HEK293 (cell line): Measurements from ENCODE around the gene SLC15A2.

Source experiments
- CTCF ChIA-PET: fragments of 350-600 bp; formaldehyde crosslinking; extraction: SDS; loops from one replicate; lab custom pipeline; 2021; ENCODE audit warnings: antibody characterized with exemption; lab: Yijun Ruan, JAX
- POLR2A ChIA-PET: fragments of 300-600 bp; formaldehyde crosslinking; extraction: SDS; loops from one replicate; lab custom pipeline; 2020; ENCODE audit warnings: antibody characterized with exemption, inconsistent platforms; lab: Yijun Ruan, JAX
- H3K27ac ChIP-seq: fragments of 200-500 bp; sonication (Bioruptor generic); 2 replicates; pipeline ENCODE4 v1.5.1; 2014; ENCODE audit warnings: low read depth, low read length, control low read depth, inconsistent platforms; ENCODE audit errors: extremely low read depth
- H3K36me3 ChIP-seq, 2 experiments: fragments of 200-500 bp in 1 of 2; sonication (Bioruptor generic) in 1 of 2; 1 replicate in 1 of 2; 2 replicates in 1 of 2; pipeline ENCODE4 v1.5.1; 2014 to 2017; ENCODE audit warnings: inconsistent platforms in 2 of 2, low read length in 2 of 2; ENCODE audit not compliant: control insufficient read depth in 2 of 2, insufficient read depth in 1 of 2
- H3K4me1 ChIP-seq: fragments of 200-500 bp; sonication (Bioruptor generic); 2 replicates; pipeline ENCODE4 v1.5.1; 2014; ENCODE audit warnings: mild to moderate bottlenecking, low read length, inconsistent platforms; ENCODE audit not compliant: control insufficient read depth, insufficient read depth
- H3K4me3 ChIP-seq: 2 replicates; pipeline ENCODE4 v1.5.1; 2011; ENCODE audit warnings: low read depth, mild to moderate bottlenecking, control low read depth, low read length, moderate library complexity
- H3K9me3 ChIP-seq: fragments of 200-500 bp; sonication (Bioruptor generic); 2 replicates; pipeline ENCODE4 v1.5.1; 2014; ENCODE audit warnings: low read depth, low read length, inconsistent platforms; ENCODE audit not compliant: control insufficient read depth, insufficient read depth
- KLF16 ChIP-seq: fragments of 450-650 bp; formaldehyde crosslinking; IDR thresholded peaks from 2 replicates; pipeline ENCODE4 v1.5.1; 2017; ENCODE audit warnings: missing biosample characterization, missing genetic modification characterization
- SETDB1 ChIP-seq: IDR thresholded peaks from one replicate; pipeline ENCODE4 v1.6.1; 2017; ENCODE audit warnings: mild to moderate bottlenecking, low read length, moderate library complexity, mixed read lengths; ENCODE audit not compliant: insufficient read length
- ZNF184 ChIP-seq: fragments of 450-650 bp; IDR thresholded peaks from 2 replicates; pipeline ENCODE4 v1.5.1; 2018; ENCODE audit warnings: missing biosample characterization, mild to moderate bottlenecking, missing genetic modification characterization
- ZNF19 ChIP-seq: fragments of 450-650 bp; formaldehyde crosslinking; IDR thresholded peaks from 2 replicates; pipeline ENCODE4; 2016; ENCODE audit warnings: missing biosample characterization, missing genetic modification characterization, low read depth
- ZNF239 ChIP-seq: fragments of 450-650 bp; formaldehyde crosslinking; IDR thresholded peaks from 2 replicates; pipeline ENCODE4 v1.5.1; 2016; ENCODE audit warnings: missing biosample characterization, missing genetic modification characterization
- ZNF335 ChIP-seq: fragments of 450-650 bp; formaldehyde crosslinking; conservative IDR thresholded peaks from 2 replicates; pipeline ENCODE4 v1.5.1; 2016; ENCODE audit warnings: missing biosample characterization, missing genetic modification characterization
- ZNF341 ChIP-seq: fragments of 450-650 bp; formaldehyde crosslinking; IDR thresholded peaks from 2 replicates; pipeline ENCODE4; 2016; ENCODE audit warnings: low read depth, missing biosample characterization, missing genetic modification characterization
- ZNF354C ChIP-seq: fragments of 450-650 bp; formaldehyde crosslinking; IDR thresholded peaks from 2 replicates; pipeline ENCODE4 v1.5.1; 2016; ENCODE audit warnings: missing biosample characterization, missing genetic modification characterization, low read depth, borderline replicate concordance
- ZNF394 ChIP-seq: fragments of 450-650 bp; formaldehyde crosslinking; IDR thresholded peaks from 2 replicates; pipeline ENCODE4 v1.5.1; 2016; ENCODE audit warnings: missing biosample characterization, missing genetic modification characterization, mild to moderate bottlenecking, moderate library complexity, borderline replicate concordance
- ZNF549 ChIP-seq: fragments of 450-650 bp; IDR thresholded peaks from 2 replicates; pipeline ENCODE4 v1.5.1; 2018; ENCODE audit warnings: missing biosample characterization, missing genetic modification characterization, mild to moderate bottlenecking, inconsistent platforms, moderate library complexity
- ZNF560 ChIP-seq: fragments of 450-650 bp; formaldehyde crosslinking; IDR thresholded peaks from 2 replicates; pipeline ENCODE4 v1.5.1; 2017; ENCODE audit warnings: missing biosample characterization, missing genetic modification characterization, borderline replicate concordance
- ZNF571 ChIP-seq: fragments of 450-650 bp; formaldehyde crosslinking; IDR thresholded peaks from 2 replicates; pipeline ENCODE4 v1.5.0; 2017; ENCODE audit warnings: missing biosample characterization, missing genetic modification characterization
- ZNF596 ChIP-seq: fragments of 450-650 bp; IDR thresholded peaks from 2 replicates; pipeline ENCODE4 v1.5.0; 2018; ENCODE audit warnings: missing biosample characterization, mild to moderate bottlenecking, missing genetic modification characterization, moderate library complexity
- ZNF837 ChIP-seq: fragments of 450-650 bp; formaldehyde crosslinking; IDR thresholded peaks from 2 replicates; pipeline ENCODE4 v1.5.1; 2016; ENCODE audit warnings: missing biosample characterization, missing genetic modification characterization
- ZXDB ChIP-seq: fragments of 450-650 bp; formaldehyde crosslinking; IDR thresholded peaks from 2 replicates; pipeline ENCODE4 v1.5.1; 2016; ENCODE audit warnings: missing biosample characterization, missing genetic modification characterization
- TF ChIP-seq, protein P1 (sequence below): fragments of 450-650 bp; formaldehyde crosslinking; IDR thresholded peaks from 2 replicates; pipeline ENCODE4 v1.5.1; 2016; ENCODE audit warnings: missing biosample characterization, missing genetic modification characterization
- TF ChIP-seq, protein P2 (sequence below): fragments of 450-650 bp; formaldehyde crosslinking; conservative IDR thresholded peaks from 2 replicates; pipeline ENCODE4 v1.5.1; 2016; ENCODE audit warnings: low read depth, missing biosample characterization, missing genetic modification characterization
- TF ChIP-seq, protein P3 (sequence below): fragments of 450-650 bp; formaldehyde crosslinking; IDR thresholded peaks from 2 replicates; pipeline ENCODE4 v1.5.1; 2016; ENCODE audit warnings: missing biosample characterization, missing genetic modification characterization
- TF ChIP-seq, protein P4 (sequence below): fragments of 450-650 bp; formaldehyde crosslinking; IDR thresholded peaks from 2 replicates; pipeline ENCODE4 v1.5.1; 2016; ENCODE audit warnings: missing biosample characterization, missing genetic modification characterization
- TF ChIP-seq, protein P5 (sequence below): fragments of 450-650 bp; formaldehyde crosslinking; IDR thresholded peaks from 2 replicates; pipeline ENCODE4 v1.5.1; 2016; ENCODE audit warnings: missing biosample characterization, missing genetic modification characterization
- TF ChIP-seq, protein P6 (sequence below): fragments of 450-650 bp; formaldehyde crosslinking; IDR thresholded peaks from 2 replicates; pipeline ENCODE4 v1.5.1; 2016; ENCODE audit warnings: missing biosample characterization, missing genetic modification characterization

Gene SLC15A2

DNA sequence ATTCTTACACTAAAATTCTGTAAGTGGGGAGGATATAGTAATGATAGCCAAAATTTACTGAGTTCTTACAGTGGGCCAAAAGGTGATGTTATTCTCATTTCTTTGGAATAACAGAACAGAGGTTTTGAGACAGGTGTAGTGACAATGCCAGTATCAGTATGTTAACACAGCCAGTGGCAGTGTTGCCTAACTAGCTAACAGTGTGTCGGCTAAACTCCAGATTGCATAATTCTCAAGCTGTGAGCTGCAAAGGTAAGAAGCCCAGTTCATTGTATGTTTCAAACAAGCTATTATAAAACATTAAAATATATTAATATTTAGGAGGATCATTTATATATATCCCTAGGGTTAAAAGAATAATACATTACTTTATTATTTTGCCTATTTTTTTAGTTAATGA, 920 bp downstream of the SLC15A2 start:
- TF ChIP-seq ZNF549 (tag by site-specific recombination) (no peak), ZNF341 (tag by site-specific recombination) (no peak), SETDB1 (no peak), ZNF335 (no peak), ZXDB (tag by site-specific recombination) (no peak), ZNF184 (no peak), ZNF19 (tag by site-specific recombination) (no peak), ZNF837 (tag by site-specific recombination) (no peak)
- TF ChIP-seq, protein P1, sequence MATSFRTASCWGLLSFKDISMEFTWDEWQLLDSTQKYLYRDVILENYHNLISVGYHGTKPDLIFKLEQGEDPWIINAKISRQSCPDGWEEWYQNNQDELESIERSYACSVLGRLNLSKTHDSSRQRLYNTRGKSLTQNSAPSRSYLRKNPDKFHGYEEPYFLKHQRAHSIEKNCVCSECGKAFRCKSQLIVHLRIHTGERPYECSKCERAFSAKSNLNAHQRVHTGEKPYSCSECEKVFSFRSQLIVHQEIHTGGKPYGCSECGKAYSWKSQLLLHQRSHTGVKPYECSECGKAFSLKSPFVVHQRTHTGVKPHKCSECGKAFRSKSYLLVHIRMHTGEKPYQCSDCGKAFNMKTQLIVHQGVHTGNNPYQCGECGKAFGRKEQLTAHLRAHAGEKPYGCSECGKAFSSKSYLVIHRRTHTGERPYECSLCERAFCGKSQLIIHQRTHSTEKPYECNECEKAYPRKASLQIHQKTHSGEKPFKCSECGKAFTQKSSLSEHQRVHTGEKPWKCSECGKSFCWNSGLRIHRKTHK, result no peak
- TF ChIP-seq, protein P2, sequence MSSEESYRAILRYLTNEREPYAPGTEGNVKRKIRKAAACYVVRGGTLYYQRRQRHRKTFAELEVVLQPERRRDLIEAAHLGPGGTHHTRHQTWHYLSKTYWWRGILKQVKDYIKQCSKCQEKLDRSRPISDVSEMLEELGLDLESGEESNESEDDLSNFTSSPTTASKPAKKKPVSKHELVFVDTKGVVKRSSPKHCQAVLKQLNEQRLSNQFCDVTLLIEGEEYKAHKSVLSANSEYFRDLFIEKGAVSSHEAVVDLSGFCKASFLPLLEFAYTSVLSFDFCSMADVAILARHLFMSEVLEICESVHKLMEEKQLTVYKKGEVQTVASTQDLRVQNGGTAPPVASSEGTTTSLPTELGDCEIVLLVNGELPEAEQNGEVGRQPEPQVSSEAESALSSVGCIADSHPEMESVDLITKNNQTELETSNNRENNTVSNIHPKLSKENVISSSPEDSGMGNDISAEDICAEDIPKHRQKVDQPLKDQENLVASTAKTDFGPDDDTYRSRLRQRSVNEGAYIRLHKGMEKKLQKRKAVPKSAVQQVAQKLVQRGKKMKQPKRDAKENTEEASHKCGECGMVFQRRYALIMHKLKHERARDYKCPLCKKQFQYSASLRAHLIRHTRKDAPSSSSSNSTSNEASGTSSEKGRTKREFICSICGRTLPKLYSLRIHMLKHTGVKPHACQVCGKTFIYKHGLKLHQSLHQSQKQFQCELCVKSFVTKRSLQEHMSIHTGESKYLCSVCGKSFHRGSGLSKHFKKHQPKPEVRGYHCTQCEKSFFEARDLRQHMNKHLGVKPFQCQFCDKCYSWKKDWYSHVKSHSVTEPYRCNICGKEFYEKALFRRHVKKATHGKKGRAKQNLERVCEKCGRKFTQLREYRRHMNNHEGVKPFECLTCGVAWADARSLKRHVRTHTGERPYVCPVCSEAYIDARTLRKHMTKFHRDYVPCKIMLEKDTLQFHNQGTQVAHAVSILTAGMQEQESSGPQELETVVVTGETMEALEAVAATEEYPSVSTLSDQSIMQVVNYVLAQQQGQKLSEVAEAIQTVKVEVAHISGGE (tag by site-specific recombination), result no peak
- ChIA-PET CTCF (interaction anchor here (0.9 kb wide), 1 partner anchor 12 kb away, joined by 6 read pairs; no protein-coding TSS in a partner anchor), POLR2A (no interaction called here)
- Histone ChIP-seq H3K27ac (no peak overlapping the region), H3K4me1 (no peaks in the 10 kb centered on the region), H3K4me3 (no peak overlapping the region), H3K36me3 (no peaks in the 10 kb centered on the region), H3K9me3 (no peaks in the 10 kb centered on the region)

DNA sequence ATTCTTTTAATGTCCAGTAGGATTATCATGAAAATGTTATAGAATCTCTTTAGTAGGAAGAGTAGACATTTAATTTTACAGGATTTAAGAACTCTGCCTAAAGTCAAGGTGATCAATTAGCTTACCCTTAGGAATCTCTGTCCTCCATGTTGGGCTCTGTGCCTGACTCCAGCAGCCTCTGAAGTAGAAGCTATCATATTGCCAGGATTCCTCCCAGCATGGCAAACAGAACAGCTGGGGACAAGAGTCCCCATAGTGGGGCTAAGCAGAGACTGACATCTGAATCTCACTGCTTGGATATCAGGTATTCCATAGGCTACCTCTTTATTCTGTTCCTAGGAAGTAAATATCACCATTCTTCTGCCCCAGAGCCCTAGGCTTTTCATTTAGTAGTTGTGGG, 1.5 kb downstream of the SLC15A2 start:
- H3K27ac ChIP-seq, result no peak overlapping the region
- H3K9me3 ChIP-seq, result no peaks in the 10 kb centered on the region
- no peaks in the 10 kb centered on the region for H3K4me1 ChIP-seq
- H3K4me3 ChIP-seq, result no peak overlapping the region
- CTCF ChIA-PET, result no interaction called here
- TF ChIP-seq, protein P3, sequence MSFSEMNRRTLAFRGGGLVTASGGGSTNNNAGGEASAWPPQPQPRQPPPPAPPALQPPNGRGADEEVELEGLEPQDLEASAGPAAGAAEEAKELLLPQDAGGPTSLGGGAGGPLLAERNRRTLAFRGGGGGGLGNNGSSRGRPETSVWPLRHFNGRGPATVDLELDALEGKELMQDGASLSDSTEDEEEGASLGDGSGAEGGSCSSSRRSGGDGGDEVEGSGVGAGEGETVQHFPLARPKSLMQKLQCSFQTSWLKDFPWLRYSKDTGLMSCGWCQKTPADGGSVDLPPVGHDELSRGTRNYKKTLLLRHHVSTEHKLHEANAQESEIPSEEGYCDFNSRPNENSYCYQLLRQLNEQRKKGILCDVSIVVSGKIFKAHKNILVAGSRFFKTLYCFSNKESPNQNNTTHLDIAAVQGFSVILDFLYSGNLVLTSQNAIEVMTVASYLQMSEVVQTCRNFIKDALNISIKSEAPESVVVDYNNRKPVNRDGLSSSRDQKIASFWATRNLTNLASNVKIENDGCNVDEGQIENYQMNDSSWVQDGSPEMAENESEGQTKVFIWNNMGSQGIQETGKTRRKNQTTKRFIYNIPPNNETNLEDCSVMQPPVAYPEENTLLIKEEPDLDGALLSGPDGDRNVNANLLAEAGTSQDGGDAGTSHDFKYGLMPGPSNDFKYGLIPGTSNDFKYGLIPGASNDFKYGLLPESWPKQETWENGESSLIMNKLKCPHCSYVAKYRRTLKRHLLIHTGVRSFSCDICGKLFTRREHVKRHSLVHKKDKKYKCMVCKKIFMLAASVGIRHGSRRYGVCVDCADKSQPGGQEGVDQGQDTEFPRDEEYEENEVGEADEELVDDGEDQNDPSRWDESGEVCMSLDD, result no peak
- TF ChIP-seq ZNF596 (tag by site-specific recombination), result no peak
- POLR2A ChIA-PET, result no interaction called here
- H3K36me3 ChIP-seq, result no peaks in the 10 kb centered on the region

DNA sequence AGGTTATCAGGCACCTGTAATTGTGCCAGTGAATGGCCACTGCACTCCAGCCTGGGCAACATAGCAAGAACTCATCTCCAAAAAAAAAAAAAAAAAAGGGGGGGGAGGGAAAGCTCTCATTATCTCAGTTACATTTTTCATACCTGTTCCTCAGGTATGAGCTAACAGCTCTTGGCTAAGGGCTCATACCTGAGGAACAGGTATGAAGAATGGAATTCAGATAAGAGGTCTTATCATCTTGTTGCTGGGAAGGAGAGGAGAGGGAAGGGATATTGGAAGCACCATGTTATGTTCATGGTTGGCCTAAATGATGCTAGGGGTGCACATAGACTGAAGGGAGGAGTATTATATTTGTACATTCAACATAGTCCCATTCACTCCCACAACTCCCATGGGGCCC, 2.6 kb downstream of the SLC15A2 start:
- POLR2A ChIA-PET, result no interaction called here
- Histone ChIP-seq H3K9me3 (no peaks in the 10 kb centered on the region), H3K36me3 (no peaks in the 10 kb centered on the region), H3K27ac (no peak overlapping the region), H3K4me1 (no peaks in the 10 kb centered on the region), H3K4me3 (no peak overlapping the region)
- CTCF ChIA-PET, result no interaction called here
- TF ChIP-seq ZNF394 (tag by site-specific recombination) (no peak), ZNF571 (tag by site-specific recombination) (no peak), ZNF354C (tag by site-specific recombination) (no peak), ZNF560 (no peak), ZNF239 (tag by site-specific recombination) (no peak), KLF16 (tag by site-specific recombination) (no peak)
- TF ChIP-seq, protein P4, sequence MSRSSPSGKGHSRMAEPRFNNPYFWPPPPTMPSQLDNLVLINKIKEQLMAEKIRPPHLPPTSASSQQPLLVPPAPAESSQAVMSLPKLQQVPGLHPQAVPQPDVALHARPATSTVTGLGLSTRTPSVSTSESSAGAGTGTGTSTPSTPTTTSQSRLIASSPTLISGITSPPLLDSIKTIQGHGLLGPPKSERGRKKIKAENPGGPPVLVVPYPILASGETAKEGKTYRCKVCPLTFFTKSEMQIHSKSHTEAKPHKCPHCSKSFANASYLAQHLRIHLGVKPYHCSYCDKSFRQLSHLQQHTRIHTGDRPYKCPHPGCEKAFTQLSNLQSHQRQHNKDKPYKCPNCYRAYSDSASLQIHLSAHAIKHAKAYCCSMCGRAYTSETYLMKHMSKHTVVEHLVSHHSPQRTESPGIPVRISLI, result no peak
- TF ChIP-seq, protein P5, sequence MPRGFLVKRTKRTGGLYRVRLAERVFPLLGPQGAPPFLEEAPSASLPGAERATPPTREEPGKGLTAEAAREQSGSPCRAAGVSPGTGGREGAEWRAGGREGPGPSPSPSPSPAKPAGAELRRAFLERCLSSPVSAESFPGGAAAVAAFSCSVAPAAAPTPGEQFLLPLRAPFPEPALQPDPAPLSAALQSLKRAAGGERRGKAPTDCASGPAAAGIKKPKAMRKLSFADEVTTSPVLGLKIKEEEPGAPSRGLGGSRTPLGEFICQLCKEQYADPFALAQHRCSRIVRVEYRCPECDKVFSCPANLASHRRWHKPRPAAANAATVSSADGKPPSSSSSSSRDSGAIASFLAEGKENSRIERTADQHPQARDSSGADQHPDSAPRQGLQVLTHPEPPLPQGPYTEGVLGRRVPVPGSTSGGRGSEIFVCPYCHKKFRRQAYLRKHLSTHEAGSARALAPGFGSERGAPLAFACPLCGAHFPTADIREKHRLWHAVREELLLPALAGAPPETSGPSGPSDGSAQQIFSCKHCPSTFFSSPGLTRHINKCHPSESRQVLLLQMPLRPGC, result no peak
- TF ChIP-seq, protein P6, sequence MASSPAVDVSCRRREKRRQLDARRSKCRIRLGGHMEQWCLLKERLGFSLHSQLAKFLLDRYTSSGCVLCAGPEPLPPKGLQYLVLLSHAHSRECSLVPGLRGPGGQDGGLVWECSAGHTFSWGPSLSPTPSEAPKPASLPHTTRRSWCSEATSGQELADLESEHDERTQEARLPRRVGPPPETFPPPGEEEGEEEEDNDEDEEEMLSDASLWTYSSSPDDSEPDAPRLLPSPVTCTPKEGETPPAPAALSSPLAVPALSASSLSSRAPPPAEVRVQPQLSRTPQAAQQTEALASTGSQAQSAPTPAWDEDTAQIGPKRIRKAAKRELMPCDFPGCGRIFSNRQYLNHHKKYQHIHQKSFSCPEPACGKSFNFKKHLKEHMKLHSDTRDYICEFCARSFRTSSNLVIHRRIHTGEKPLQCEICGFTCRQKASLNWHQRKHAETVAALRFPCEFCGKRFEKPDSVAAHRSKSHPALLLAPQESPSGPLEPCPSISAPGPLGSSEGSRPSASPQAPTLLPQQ (tag by site-specific recombination), result no peak
